IMR-90 (cell line): Measurements from ENCODE around the gene CCDC137. TPM values are rescaled to one million over a fixed set of nuclear protein-coding genes. Genes with fewer than 3 reads are reported as not detected.

Experiments used
- ATAC-seq: fragments of 200-7000 bp; cut with Tn5 transposase; 2 replicates; pipeline ENCODE4 v1.9.1; 2020; ENCODE audit warnings: low read depth, mild to moderate bottlenecking, moderate library complexity
- BruUV-seq: library from RNA; stranded (reverse); fragments of 400-500 nt; replicated peaks from 2 replicates; lab custom pipeline; 2021; lab: Mats Ljungman, UMichigan
- CTCF ChIA-PET: fragments of 300-600 bp; formaldehyde crosslinking; extraction: SDS; loops from one replicate; lab custom pipeline; 2021; ENCODE audit warnings: antibody characterized with exemption; lab: Yijun Ruan, JAX
- POLR2A ChIA-PET: fragments of 300-600 bp; sonication (Branson Sonifier 250); formaldehyde crosslinking; loops from one replicate; lab custom pipeline; 2022; ENCODE audit warnings: antibody characterized with exemption; ENCODE audit not compliant: unreplicated experiment; lab: Charles Lee
- DNase-seq: peaks from one replicate; pipeline ENCODE4 v3.0.0; 2013
- H2AFZ ChIP-seq: replicated peaks from 2 replicates; pipeline ENCODE3; 2013; ENCODE audit warnings: low read length, mild to moderate bottlenecking; ENCODE audit not compliant: poor library complexity
- H2AK5ac ChIP-seq: 2 replicates; pipeline ENCODE4 v1.6.1; 2013; ENCODE audit warnings: low read depth, low read length, inconsistent platforms
- H2AK9ac ChIP-seq: replicated peaks from 2 replicates; pipeline ENCODE3; 2013; ENCODE audit warnings: mild to moderate bottlenecking, low read depth, low read length, moderate library complexity; ENCODE audit not compliant: poor library complexity
- H2BK120ac ChIP-seq: 2 replicates; pipeline ENCODE4 v1.6.1; 2013; ENCODE audit warnings: low read depth, low read length, inconsistent platforms
- H2BK15ac ChIP-seq: 3 replicates; pipeline ENCODE4 v1.6.1; 2013; ENCODE audit warnings: low read depth, low read length, inconsistent platforms
- H2BK20ac ChIP-seq: 2 replicates; pipeline ENCODE4 v1.6.1; 2013; ENCODE audit warnings: low read depth, mild to moderate bottlenecking, inconsistent platforms, low read length, moderate library complexity
- H2BK5ac ChIP-seq: 2 replicates; pipeline ENCODE4 v1.6.1; 2013; ENCODE audit warnings: mild to moderate bottlenecking, low read depth, low read length, inconsistent platforms; ENCODE audit not compliant: poor library complexity, severe bottlenecking
- H3K14ac ChIP-seq: replicated peaks from 2 replicates; pipeline ENCODE4 v1.6.1; 2013; ENCODE audit warnings: low read depth, low read length, inconsistent platforms
- H3K18ac ChIP-seq: 2 replicates; pipeline ENCODE4 v1.6.1; 2013; ENCODE audit warnings: low read depth, low read length, control low read depth
- H3K23ac ChIP-seq: 2 replicates; pipeline ENCODE4 v1.6.1; 2013; ENCODE audit warnings: low read depth, low read length, inconsistent platforms
- H3K27ac ChIP-seq: 2 replicates; pipeline ENCODE4 v1.5.1; 2013; ENCODE audit warnings: mild to moderate bottlenecking, control low read depth, low read length; ENCODE audit not compliant: insufficient read depth
- H3K27me3 ChIP-seq: 2 replicates; pipeline ENCODE4 v1.6.1; 2013; ENCODE audit warnings: low read length; ENCODE audit not compliant: control insufficient read depth, insufficient read depth
- H3K36me3 ChIP-seq: 2 replicates; pipeline ENCODE4 v1.6.1; 2013; ENCODE audit warnings: low read length, mixed read lengths; ENCODE audit not compliant: control insufficient read depth, insufficient read depth
- H3K4ac ChIP-seq: 2 replicates; pipeline ENCODE4 v1.6.1; 2013; ENCODE audit warnings: low read depth, low read length, inconsistent platforms
- H3K4me1 ChIP-seq: 2 replicates; pipeline ENCODE4 v1.6.1; 2013; ENCODE audit warnings: low read length, mixed read lengths; ENCODE audit not compliant: control insufficient read depth, insufficient read depth
- H3K4me2 ChIP-seq: 2 replicates; pipeline ENCODE4 v1.6.1; 2013; ENCODE audit warnings: low read depth, mild to moderate bottlenecking, control low read depth, low read length, moderate library complexity
- H3K4me3 ChIP-seq: 2 replicates; pipeline ENCODE4 v1.5.1; 2013; ENCODE audit warnings: low read depth, mild to moderate bottlenecking, control low read depth, low read length, moderate library complexity; ENCODE audit not compliant: insufficient read depth
- H3K56ac ChIP-seq: 2 replicates; pipeline ENCODE4 v1.6.1; 2013; ENCODE audit warnings: low read length, inconsistent platforms; ENCODE audit not compliant: insufficient read depth; ENCODE audit errors: extremely low read depth
- H3K79me1 ChIP-seq, 2 experiments: 2 replicates each; pipeline ENCODE4 v1.6.1; 2013; ENCODE audit warnings: low read length in 2 of 2, inconsistent platforms in 1 of 2, low read depth in 1 of 2
- H3K9ac ChIP-seq: 2 replicates; pipeline ENCODE4 v1.6.1; 2013; ENCODE audit warnings: low read depth, low read length, control low read depth
- H3K9me1 ChIP-seq: 2 replicates; pipeline ENCODE4 v1.6.1; 2013; ENCODE audit warnings: low read length, inconsistent platforms; ENCODE audit not compliant: insufficient read depth
- H3K9me3 ChIP-seq: 2 replicates; pipeline ENCODE4 v1.6.1; 2013; ENCODE audit warnings: low read length; ENCODE audit not compliant: control insufficient read depth, insufficient read depth
- H4K20me1 ChIP-seq: 2 replicates; pipeline ENCODE4 v1.6.1; 2013; ENCODE audit warnings: low read length, inconsistent platforms; ENCODE audit not compliant: insufficient read depth
- H4K5ac ChIP-seq: 2 replicates; pipeline ENCODE4 v1.6.1; 2013; ENCODE audit warnings: mild to moderate bottlenecking, low read depth, low read length, control low read depth
- H4K8ac ChIP-seq, 2 experiments: 2 replicates each; pipeline ENCODE4 v1.6.1; 2013; ENCODE audit warnings: low read depth in 2 of 2, low read length in 2 of 2, control low read depth in 1 of 2, inconsistent platforms in 1 of 2
- H4K91ac ChIP-seq: 2 replicates; pipeline ENCODE4 v1.6.1; 2013; ENCODE audit warnings: low read depth, low read length, inconsistent platforms; ENCODE audit not compliant: insufficient read depth
- CEBPB ChIP-seq: IDR thresholded peaks from 2 replicates; pipeline ENCODE4 v1.6.1; 2012; ENCODE audit warnings: low read depth, low read length, improper control_type of control experiment
- RFX5 ChIP-seq: IDR thresholded peaks from 2 replicates; pipeline ENCODE4 v1.8.0; 2012; ENCODE audit warnings: low read depth, mild to moderate bottlenecking, low read length, moderate library complexity
- WGBS, 2 experiments: methylation state at CpG; one replicate each; pipeline versions ENCODE4 v1.1.5 to v1.1.7; 2013; ENCODE audit warnings: missing lambda C conversion rate in 2 of 2; ENCODE audit not compliant: insufficient read length in 1 of 2; ENCODE audit errors: extremely low coverage in 2 of 2; 5-methylcytosine and 5-hydroxymethylcytosine counted together
- dilution Hi-C: fragments of 300-500 bp; cut with HindIII; formaldehyde crosslinking; loops from one replicate; pipeline ENCODE4 v1.14.3; 2018; ENCODE audit warnings: low sequenced_read_pairs; ENCODE audit not compliant: unreplicated experiment
- in situ Hi-C: fragments of 300-500 bp; cut with MboI; formaldehyde crosslinking; loops from 3 replicates; pipeline ENCODE4 v1.14.3; 2019; ENCODE audit warnings: low sequenced_read_pairs, inconsistent platforms, mixed read lengths
- intact Hi-C: fragments of 100-400 bp; cut with micrococcal nuclease; formaldehyde crosslinking; loops from 2 replicates; pipeline ENCODE4 v1.10.0; 2022
- polyA plus RNA-seq, 3 experiments: library from polyadenylated mRNA; depleted of rRNA; stranded (reverse); fragments of >200 nt; gene quantifications; 2 replicates each; pipeline ENCODE4 v1.2.3, GENCODE V29; 2012; ENCODE audit warnings: low replicate concordance in 1 of 3
- total RNA-seq: library from RNA; depleted of rRNA; stranded (reverse); fragments of >200 nt; gene quantifications from 2 replicates; pipeline ENCODE4 v1.2.3, GENCODE V29; 2012

Gene CCDC137
- total and polyA plus RNA-seq, 2 of the 4 experiments (the other 2 are of a cell fraction) = 7.5 to 18.4 TPM

DNA sequence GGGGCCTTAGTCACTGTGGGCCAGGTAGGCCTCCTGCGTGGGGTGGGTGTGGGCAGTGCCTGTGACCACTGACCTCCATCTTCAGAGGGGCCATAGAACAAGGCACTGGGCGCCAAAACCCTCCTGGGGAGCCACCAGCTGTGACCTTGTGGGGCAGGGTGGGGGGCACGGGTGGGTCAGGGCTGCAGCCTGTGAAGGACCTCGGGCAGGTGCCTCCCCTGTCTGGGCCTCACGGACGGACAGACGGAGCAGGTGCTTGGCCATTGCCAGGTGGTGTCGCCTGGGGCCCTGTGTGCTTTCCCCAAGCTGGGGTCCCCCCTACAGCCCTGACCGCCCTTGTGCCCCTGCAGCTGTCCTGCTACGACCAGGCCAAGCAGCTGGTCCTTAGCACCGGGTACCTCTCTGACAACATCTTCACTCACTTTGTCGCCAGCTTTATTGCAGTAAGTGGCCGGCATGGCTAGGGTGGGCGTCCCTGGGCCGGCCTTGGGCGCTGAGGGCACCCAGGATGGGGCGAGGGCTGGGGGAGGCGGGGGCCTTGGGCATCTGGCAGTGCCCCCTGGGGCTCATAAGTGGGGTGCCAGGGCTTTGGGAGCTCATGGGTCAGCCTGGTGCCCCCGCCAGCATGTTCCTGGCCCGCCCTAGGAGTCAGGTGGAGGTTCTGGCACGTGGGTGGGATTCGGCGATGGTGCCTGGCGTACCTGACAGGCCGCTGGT lies 50.7 kb downstream of the CCDC137 start (continued):
- TF ChIP-seq CEBPB = no peak

DNA sequence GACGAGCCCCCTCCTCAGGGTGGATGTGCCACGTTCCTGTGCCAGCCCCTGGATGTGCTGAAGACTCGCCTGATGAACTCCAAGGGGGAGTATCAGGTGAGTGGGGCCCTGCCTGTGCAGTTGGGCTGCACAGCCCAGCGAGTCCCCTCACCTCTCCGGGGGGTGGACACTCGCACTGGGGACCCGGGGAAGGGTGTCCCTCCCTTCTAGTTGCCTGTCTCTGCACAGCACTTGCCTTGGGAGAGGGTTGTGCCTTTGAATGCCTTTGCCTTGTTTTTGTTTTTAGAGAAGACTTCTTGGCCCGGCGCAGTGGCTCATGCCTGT lies 51.2 kb downstream of the CCDC137 start:
- dilution Hi-C loops = no loop called here
- Histone ChIP-seq H3K9me3 (no peaks in the 10 kb centered on the region), H3K27ac (no peak overlapping the region), H3K56ac (no peak overlapping the region), H4K5ac (no peak overlapping the region), H3K79me1 (peaks cover 12 to 18% of the 10 kb centered on the region in 2 experiments), H2AFZ (no peak overlapping the region), H3K23ac (no peak overlapping the region), H4K91ac (no peak overlapping the region), H3K9ac (no peak overlapping the region), H3K14ac (no peak overlapping the region), H2AK9ac (no peak overlapping the region), H3K4me1 (peaks cover 5% of the 10 kb centered on the region), H4K20me1 (no peaks in the 10 kb centered on the region; the same call in 1 of the 2 replicates), H2AK5ac (no peak overlapping the region), H2BK20ac (no peak overlapping the region), H3K18ac (no peak overlapping the region), H3K9me1 (no peaks in the 10 kb centered on the region), H3K4ac (no peak overlapping the region), H2BK120ac (no peak overlapping the region), H3K4me2 (no peak overlapping the region), H3K4me3 (no peak overlapping the region), H4K8ac (no peak overlapping the region), H3K36me3 (peaks cover 2% of the 10 kb centered on the region; the same call in 1 of the 2 replicates), H3K27me3 (no peaks in the 10 kb centered on the region), H2BK15ac (no peak overlapping the region), H2BK5ac (no peak overlapping the region)
- ChIA-PET CTCF (no interaction called here), POLR2A (no interaction called here)
- 100% methylated on average over 3 of the region's 9 CpGs; no CpG with 5 or more reads in 1 of the 2 experiments for WGBS, 2 experiments
- DNase-seq (no peak), ATAC-seq (no peak)
- no peak for TF ChIP-seq RFX5
- intact Hi-C loops = no loop called here
- in situ Hi-C loops = no loop called here
- no TSS peak for BruUV-seq
